Muscle layer of duodenum (tissue), 2 donors: Measurements from ENCODE around the gene RNF115.
"Not testable (repeated sequence)": the region's sequence is repeated elsewhere in the genome, so short reads cannot be mapped to it uniquely, and the experiment has no call there.

Experiments used
- H3K27ac ChIP-seq: one replicate; pipeline ENCODE4 v1.7.0; 2013; ENCODE audit warnings: mild to moderate bottlenecking, low read length
- H3K27me3 ChIP-seq: one replicate; pipeline ENCODE4 v1.7.0; 2013; ENCODE audit warnings: low read depth, mild to moderate bottlenecking, control low read depth, low read length
- H3K36me3 ChIP-seq, 2 donors: one replicate each; pipeline ENCODE4 v1.7.0; 2013; ENCODE audit warnings: low read length in 2 of 2, control low read depth in 1 of 2, mild to moderate bottlenecking in 1 of 2; ENCODE audit not compliant: insufficient read depth in 2 of 2, control insufficient read depth in 1 of 2
- H3K4me1 ChIP-seq, 2 donors: one replicate each; pipeline ENCODE4 v1.7.0; 2013; ENCODE audit warnings: low read length in 2 of 2, mild to moderate bottlenecking in 2 of 2, control low read depth in 1 of 2, moderate library complexity in 1 of 2; ENCODE audit not compliant: insufficient read depth in 2 of 2, control insufficient read depth in 1 of 2
- H3K4me3 ChIP-seq, 2 donors: one replicate each; pipeline ENCODE4 v1.7.0; 2013; ENCODE audit warnings: low read length in 2 of 2, low read depth in 1 of 2, mild to moderate bottlenecking in 1 of 2
- H3K9me3 ChIP-seq, 2 donors: one replicate each; pipeline ENCODE4 v1.7.0; 2013; ENCODE audit warnings: low read length in 2 of 2, control low read depth in 1 of 2, mild to moderate bottlenecking in 1 of 2; ENCODE audit not compliant: control insufficient read depth in 1 of 2
- donor health status: healthy.

RNF115 gene

GRCh38 chr1:145720878-145721671 lies 102.8 kb downstream of the RNF115 start:
- no peaks in the 10 kb centered on the region for H3K36me3 ChIP-seq
- peaks cover 6% of the 10 kb centered on the region for H3K27me3 ChIP-seq
- H3K4me3 ChIP-seq: peak overlapping the region; percentile 39 to 46
- H3K4me1 ChIP-seq: peaks cover 0 to 13% of the 10 kb centered on the region in 2 donors
- H3K27ac ChIP-seq: no peak overlapping the region
- no peaks in the 10 kb centered on the region for H3K9me3 ChIP-seq

GRCh38 chr1:145720556-145720877 lies 103.4 kb downstream of the RNF115 start:
- Histone ChIP-seq H3K4me3 (peak overlapping the region; percentile 39 to 46), H3K27ac (no peak overlapping the region), H3K36me3 (no peaks in the 10 kb centered on the region), H3K27me3 (peaks cover 6% of the 10 kb centered on the region), H3K4me1 (peaks cover 0 to 13% of the 10 kb centered on the region in 2 donors), H3K9me3 (no peaks in the 10 kb centered on the region)

GRCh38 chr1:145719230-145720079 lies 104.4 kb downstream of the RNF115 start, which contains the start of gene CD160:
TSS of gene CD160 (plus strand) at chr1:145719499. CDS start at chr1:145728328, 8,829 bp downstream.
- Histone ChIP-seq H3K36me3 (no peaks in the 10 kb centered on the region), H3K27ac (no peak within 1 kb of the TSS)

GRCh38 chr1:145718465-145718864 lies 105.4 kb downstream of the RNF115 start:
- H3K4me1 ChIP-seq: peaks cover 0 to 13% of the 10 kb centered on the region in 2 donors
- H3K36me3 ChIP-seq, H3K9me3 ChIP-seq, H3K4me3 ChIP-seq, H3K27me3 ChIP-seq, H3K27ac ChIP-seq: not testable (repeated sequence)

More at GRCh38 chr1:145719230-145720079, 104.4 kb downstream of the RNF115 start, which contains the start of gene CD160:
- no peak within 1 kb of the TSS for H3K4me3 ChIP-seq
- H3K27me3 ChIP-seq: peaks cover 6% of the 10 kb centered on the region
- H3K4me1 ChIP-seq: peaks cover 0 to 13% of the 10 kb centered on the region in 2 donors
- H3K9me3 ChIP-seq: no peaks in the 10 kb centered on the region

- H3K27ac ChIP-seq: no peak overlapping the region
Measured at GRCh38 chr1:145717833-145718232, 106.1 kb downstream of the RNF115 start.

GRCh38 chr1:145716641-145717345 lies 107.1 kb downstream of the RNF115 start:
- Histone ChIP-seq H3K27me3 (peaks cover 6% of the 10 kb centered on the region), H3K36me3 (no peaks in the 10 kb centered on the region), H3K27ac (no peak overlapping the region), H3K4me3 (no peak overlapping the region), H3K4me1 (peaks cover 0 to 13% of the 10 kb centered on the region in 2 donors), H3K9me3 (no peaks in the 10 kb centered on the region)

More at GRCh38 chr1:145717833-145718232, 106.1 kb downstream of the RNF115 start:
- Histone ChIP-seq H3K4me3 (no peak overlapping the region), H3K36me3 (no peaks in the 10 kb centered on the region), H3K9me3 (no peaks in the 10 kb centered on the region), H3K27me3 (peaks cover 6% of the 10 kb centered on the region), H3K4me1 (peaks cover 0 to 13% of the 10 kb centered on the region in 2 donors)

- Histone ChIP-seq H3K27ac (no peak overlapping the region), H3K27me3 (no peaks in the 10 kb centered on the region), H3K4me3 (no peak overlapping the region), H3K9me3 (no peaks in the 10 kb centered on the region), H3K36me3 (no peaks in the 10 kb centered on the region), H3K4me1 (peaks cover 0 to 6% of the 10 kb centered on the region in 2 donors)
Measured at GRCh38 chr1:145714524-145715111, 109.3 kb downstream of the RNF115 start.

- Histone ChIP-seq H3K36me3 (no peaks in the 10 kb centered on the region), H3K27me3 (no peaks in the 10 kb centered on the region), H3K27ac (no peak overlapping the region), H3K4me1 (peaks cover 0 to 6% of the 10 kb centered on the region in 2 donors), H3K9me3 (no peaks in the 10 kb centered on the region), H3K4me3 (no peak overlapping the region)
Measured at GRCh38 chr1:145711213-145711651, 112.7 kb downstream of the RNF115 start.

GRCh38 chr1:145710291-145711027 lies 113.4 kb downstream of the RNF115 start:
- Histone ChIP-seq H3K27ac (no peak overlapping the region), H3K27me3 (no peaks in the 10 kb centered on the region), H3K4me1 (peaks cover 0 to 6% of the 10 kb centered on the region in 2 donors), H3K36me3 (no peaks in the 10 kb centered on the region), H3K4me3 (no peak overlapping the region), H3K9me3 (no peaks in the 10 kb centered on the region)

- no peaks in the 10 kb centered on the region for H3K9me3 ChIP-seq
- no peaks in the 10 kb centered on the region for H3K27me3 ChIP-seq
- H3K36me3 ChIP-seq: no peaks in the 10 kb centered on the region
- no peak overlapping the region for H3K4me3 ChIP-seq
- H3K4me1 ChIP-seq: peaks cover 0 to 6% of the 10 kb centered on the region in 2 donors
- no peak overlapping the region for H3K27ac ChIP-seq
Measured at GRCh38 chr1:145708063-145708462, 115.8 kb downstream of the RNF115 start.
